Testis (tissue), 2 donors: Measurements from ENCODE around the gene SMC1B.

Experiments
- POLR2A ChIP-seq: fragments of 450-650 bp; IDR thresholded peaks from one replicate; pipeline ENCODE4 v1.6.1; 2017; ENCODE audit warnings: antibody characterized with exemption, mild to moderate bottlenecking, moderate library complexity
- TF ChIP-seq, protein P1 (sequence below), 3 experiments: fragments of 450-650 bp in 2 of 3; fragments of 200-600 bp in 1 of 3; sonication (generic) in 1 of 3; IDR thresholded peaks; one replicate each; pipeline ENCODE4 v1.5.1; 2016 to 2019; ENCODE audit warnings: antibody characterized with exemption in 3 of 3, mild to moderate bottlenecking in 2 of 3, moderate library complexity in 1 of 3

DNA sequence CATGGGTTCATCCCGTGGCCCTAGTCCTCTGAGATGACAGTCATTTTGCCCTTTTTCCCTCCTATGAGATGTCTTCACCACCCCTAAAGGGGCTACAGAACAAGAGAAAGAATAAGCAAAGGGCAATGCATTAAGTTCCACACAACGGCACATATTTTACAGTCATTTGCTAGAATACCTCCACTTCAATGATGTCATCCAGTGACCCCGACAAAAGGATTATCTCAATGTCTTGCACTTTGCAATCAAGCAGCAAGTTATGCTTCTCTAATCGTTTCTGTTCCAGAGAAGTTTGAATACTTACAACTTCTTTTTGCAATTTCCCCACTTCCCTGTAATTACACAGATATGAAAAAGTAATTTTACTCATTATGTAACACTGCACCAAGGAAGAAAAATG lies 53.8 kb downstream of the SMC1B start:
- TF ChIP-seq, protein P1, sequence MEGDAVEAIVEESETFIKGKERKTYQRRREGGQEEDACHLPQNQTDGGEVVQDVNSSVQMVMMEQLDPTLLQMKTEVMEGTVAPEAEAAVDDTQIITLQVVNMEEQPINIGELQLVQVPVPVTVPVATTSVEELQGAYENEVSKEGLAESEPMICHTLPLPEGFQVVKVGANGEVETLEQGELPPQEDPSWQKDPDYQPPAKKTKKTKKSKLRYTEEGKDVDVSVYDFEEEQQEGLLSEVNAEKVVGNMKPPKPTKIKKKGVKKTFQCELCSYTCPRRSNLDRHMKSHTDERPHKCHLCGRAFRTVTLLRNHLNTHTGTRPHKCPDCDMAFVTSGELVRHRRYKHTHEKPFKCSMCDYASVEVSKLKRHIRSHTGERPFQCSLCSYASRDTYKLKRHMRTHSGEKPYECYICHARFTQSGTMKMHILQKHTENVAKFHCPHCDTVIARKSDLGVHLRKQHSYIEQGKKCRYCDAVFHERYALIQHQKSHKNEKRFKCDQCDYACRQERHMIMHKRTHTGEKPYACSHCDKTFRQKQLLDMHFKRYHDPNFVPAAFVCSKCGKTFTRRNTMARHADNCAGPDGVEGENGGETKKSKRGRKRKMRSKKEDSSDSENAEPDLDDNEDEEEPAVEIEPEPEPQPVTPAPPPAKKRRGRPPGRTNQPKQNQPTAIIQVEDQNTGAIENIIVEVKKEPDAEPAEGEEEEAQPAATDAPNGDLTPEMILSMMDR (IDR thresholded peaks at IDR 0.05): no peak
- TF ChIP-seq POLR2A: no peak
